Parathyroid adenoma (tissue), 2 donors: ENCODE data around the gene TMEM132C.

Experiments
- H2AFZ ChIP-seq: fragments of 300-600 bp; sonication (generic); one replicate; pipeline ENCODE4 v1.7.0; 2017; ENCODE audit warnings: antibody characterized with exemption, mild to moderate bottlenecking
- H3K27ac ChIP-seq: fragments of 300-600 bp; sonication (generic); one replicate; pipeline ENCODE4 v1.7.0; 2017
- H3K27me3 ChIP-seq: fragments of 300-600 bp; sonication (generic); one replicate; pipeline ENCODE4 v1.7.0; 2017; ENCODE audit warnings: low read length; ENCODE audit not compliant: control insufficient read depth, insufficient read depth
- H3K36me3 ChIP-seq: fragments of 300-600 bp; sonication (generic); one replicate; pipeline ENCODE4 v1.7.0; 2017; ENCODE audit warnings: low read length; ENCODE audit not compliant: control insufficient read depth, insufficient read depth
- H3K4me1 ChIP-seq: fragments of 300-600 bp; sonication (generic); one replicate; pipeline ENCODE4 v1.7.0; 2017; ENCODE audit warnings: control low read depth
- H3K4me2 ChIP-seq: fragments of 300-600 bp; sonication (generic); one replicate; pipeline ENCODE4 v1.7.0; 2017; ENCODE audit warnings: low read length
- H3K4me3 ChIP-seq: fragments of 300-600 bp; sonication (generic); one replicate; pipeline ENCODE4 v1.7.0; 2017; ENCODE audit warnings: low read depth, low read length
- H3K79me2 ChIP-seq: fragments of 300-600 bp; sonication (generic); one replicate; pipeline ENCODE4 v1.7.0; 2017; ENCODE audit warnings: control low read depth
- H3K9ac ChIP-seq: fragments of 300-600 bp; sonication (generic); one replicate; pipeline ENCODE4 v1.7.0; 2017; ENCODE audit warnings: mild to moderate bottlenecking
- H3K9me3 ChIP-seq: fragments of 300-600 bp; sonication (generic); one replicate; pipeline ENCODE4 v1.7.0; 2017; ENCODE audit warnings: low read length; ENCODE audit not compliant: control insufficient read depth
- TF ChIP-seq, protein P1 (sequence below): fragments of 300-600 bp; sonication (generic); IDR thresholded peaks from one replicate; pipeline ENCODE4 v1.7.0; 2017; ENCODE audit warnings: antibody characterized with exemption, mild to moderate bottlenecking
- donor health status: primary hyperparathyroidism.

Gene TMEM132C

DNA sequence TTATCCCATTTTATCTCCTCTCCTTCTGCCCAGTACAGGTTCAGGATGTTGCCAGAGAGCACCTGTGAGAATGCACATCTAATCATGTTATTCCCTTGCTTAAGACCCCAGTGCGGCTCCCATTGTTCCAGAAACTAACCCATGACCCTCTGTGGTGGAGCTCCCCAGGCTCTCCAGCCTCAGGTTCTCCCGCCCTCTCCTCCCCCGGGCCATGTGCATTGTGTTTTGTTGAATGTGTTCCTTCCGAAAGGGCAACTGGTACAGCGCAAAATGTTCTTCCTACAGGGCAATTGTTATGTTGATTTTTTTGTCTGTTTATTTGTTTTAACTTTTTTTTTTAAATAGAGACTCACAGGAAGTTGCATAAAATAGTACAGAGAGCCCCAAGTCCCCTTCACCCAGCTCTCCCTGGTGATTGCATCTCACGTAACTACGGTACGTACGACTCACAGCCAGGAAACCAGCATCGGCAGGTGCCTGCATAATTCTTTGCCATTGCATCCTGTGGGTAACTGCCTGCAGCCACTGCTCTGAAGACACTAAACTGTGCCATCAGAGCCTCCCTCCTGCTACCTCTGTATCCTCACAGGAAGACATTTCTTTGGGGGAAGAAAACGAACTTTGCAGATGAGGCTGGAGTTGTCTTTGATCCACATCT is 31.2 kb downstream of the TMEM132C start:
- no peak overlapping the region for H3K4me3 ChIP-seq
- TF ChIP-seq, protein P1, sequence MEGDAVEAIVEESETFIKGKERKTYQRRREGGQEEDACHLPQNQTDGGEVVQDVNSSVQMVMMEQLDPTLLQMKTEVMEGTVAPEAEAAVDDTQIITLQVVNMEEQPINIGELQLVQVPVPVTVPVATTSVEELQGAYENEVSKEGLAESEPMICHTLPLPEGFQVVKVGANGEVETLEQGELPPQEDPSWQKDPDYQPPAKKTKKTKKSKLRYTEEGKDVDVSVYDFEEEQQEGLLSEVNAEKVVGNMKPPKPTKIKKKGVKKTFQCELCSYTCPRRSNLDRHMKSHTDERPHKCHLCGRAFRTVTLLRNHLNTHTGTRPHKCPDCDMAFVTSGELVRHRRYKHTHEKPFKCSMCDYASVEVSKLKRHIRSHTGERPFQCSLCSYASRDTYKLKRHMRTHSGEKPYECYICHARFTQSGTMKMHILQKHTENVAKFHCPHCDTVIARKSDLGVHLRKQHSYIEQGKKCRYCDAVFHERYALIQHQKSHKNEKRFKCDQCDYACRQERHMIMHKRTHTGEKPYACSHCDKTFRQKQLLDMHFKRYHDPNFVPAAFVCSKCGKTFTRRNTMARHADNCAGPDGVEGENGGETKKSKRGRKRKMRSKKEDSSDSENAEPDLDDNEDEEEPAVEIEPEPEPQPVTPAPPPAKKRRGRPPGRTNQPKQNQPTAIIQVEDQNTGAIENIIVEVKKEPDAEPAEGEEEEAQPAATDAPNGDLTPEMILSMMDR, result no peak
- H3K9ac ChIP-seq, result no peak overlapping the region

DNA sequence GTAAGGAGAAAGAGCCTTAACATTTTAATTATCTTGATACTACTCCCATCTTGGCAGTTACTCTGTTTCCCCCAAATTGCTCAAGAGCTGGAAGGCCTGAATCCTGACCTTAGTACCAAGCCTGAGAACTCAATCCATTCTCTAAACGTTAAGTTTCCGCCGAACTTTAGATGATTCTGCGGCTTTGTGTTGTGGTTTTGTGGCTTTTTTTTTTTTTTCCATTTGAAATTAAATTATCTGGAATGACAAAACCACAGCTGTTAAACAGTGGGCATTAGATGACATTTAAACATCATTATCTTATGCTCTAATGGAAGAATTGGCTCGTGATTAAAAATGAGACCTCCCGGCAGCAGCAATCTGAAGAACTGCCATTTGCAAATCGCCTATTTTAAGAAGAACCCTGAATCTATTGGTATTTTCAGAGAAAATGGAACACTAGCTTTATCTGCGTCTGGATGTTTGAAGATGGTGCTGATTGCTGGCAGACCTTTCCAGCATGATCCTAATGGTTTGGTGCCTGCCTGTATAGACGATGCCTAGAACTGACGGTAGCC is 38.4 kb downstream of the TMEM132C start:
- TF ChIP-seq, protein P1, result no peak
- no peaks in the 10 kb centered on the region for H3K4me1 ChIP-seq
- no peak overlapping the region for H2AFZ ChIP-seq
- no peaks in the 10 kb centered on the region for H3K27me3 ChIP-seq
- no peak overlapping the region for H3K9ac ChIP-seq
- no peak overlapping the region for H3K27ac ChIP-seq
- no peak overlapping the region for H3K4me3 ChIP-seq
- no peaks in the 10 kb centered on the region for H3K36me3 ChIP-seq
- H3K4me2 ChIP-seq, result no peak overlapping the region
- no peaks in the 10 kb centered on the region for H3K9me3 ChIP-seq
- no peaks in the 10 kb centered on the region for H3K79me2 ChIP-seq

More for the DNA sequence above, 31.2 kb downstream of the TMEM132C start:
- Histone ChIP-seq H3K9me3 (no peaks in the 10 kb centered on the region), H3K4me2 (no peak overlapping the region), H3K27ac (no peak overlapping the region), H3K36me3 (no peaks in the 10 kb centered on the region), H3K27me3 (no peaks in the 10 kb centered on the region), H2AFZ (no peak overlapping the region), H3K79me2 (no peaks in the 10 kb centered on the region), H3K4me1 (no peaks in the 10 kb centered on the region)

DNA sequence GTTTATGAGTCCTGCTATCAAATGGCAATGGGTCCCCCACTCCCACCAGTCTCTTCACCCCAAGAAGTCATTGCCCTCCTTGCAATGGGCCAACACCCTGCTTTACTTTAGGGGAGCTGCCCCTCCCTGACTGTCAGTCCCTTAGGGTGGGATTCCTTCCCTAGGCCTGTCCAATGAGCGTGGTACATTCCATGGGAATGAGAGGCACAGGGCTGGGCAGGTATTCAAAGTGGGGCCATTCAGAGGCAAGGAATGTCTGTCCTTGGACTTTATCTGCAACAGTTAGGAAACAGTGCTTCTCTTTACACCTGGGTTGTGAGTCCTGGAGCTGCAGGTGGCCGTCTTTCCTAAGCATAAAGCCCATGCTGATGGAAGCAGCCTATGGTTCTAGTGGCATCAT is 40.8 kb downstream of the TMEM132C start:
- no peaks in the 10 kb centered on the region for H3K27me3 ChIP-seq
- H3K9ac ChIP-seq, result no peak overlapping the region
- no peak overlapping the region for H2AFZ ChIP-seq
- TF ChIP-seq, protein P1, result no peak
- no peaks in the 10 kb centered on the region for H3K4me1 ChIP-seq
- H3K36me3 ChIP-seq, result no peaks in the 10 kb centered on the region
- no peak overlapping the region for H3K4me3 ChIP-seq
- H3K79me2 ChIP-seq, result no peaks in the 10 kb centered on the region
- H3K9me3 ChIP-seq, result no peaks in the 10 kb centered on the region
- no peak overlapping the region for H3K27ac ChIP-seq
- H3K4me2 ChIP-seq, result no peak overlapping the region

DNA sequence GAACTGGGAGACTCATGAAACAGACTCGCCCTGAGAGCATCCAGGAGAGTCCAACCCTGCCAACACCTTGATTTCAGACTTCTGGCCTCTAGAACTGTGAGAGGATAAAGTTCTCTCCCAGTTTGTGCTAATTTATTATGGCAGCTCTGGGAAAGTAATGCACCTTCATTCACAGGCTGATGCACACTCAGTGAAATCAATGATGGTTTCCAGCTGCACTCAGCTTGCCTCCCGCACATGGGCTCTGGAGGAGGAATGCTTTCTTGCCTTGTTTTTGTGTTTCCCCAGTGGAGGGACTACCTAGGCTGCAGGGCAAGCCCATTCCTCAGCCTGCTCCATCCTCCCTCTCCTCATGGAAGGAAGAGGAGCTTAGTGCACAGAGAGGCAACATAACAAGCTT is 45.7 kb downstream of the TMEM132C start:
- Histone ChIP-seq H3K27me3 (no peaks in the 10 kb centered on the region), H2AFZ (no peak overlapping the region), H3K36me3 (no peaks in the 10 kb centered on the region), H3K9me3 (no peaks in the 10 kb centered on the region), H3K4me1 (no peaks in the 10 kb centered on the region), H3K4me2 (no peak overlapping the region), H3K79me2 (no peaks in the 10 kb centered on the region), H3K4me3 (no peak overlapping the region), H3K9ac (no peak overlapping the region), H3K27ac (no peak overlapping the region)
- TF ChIP-seq, protein P1, result no peak

DNA sequence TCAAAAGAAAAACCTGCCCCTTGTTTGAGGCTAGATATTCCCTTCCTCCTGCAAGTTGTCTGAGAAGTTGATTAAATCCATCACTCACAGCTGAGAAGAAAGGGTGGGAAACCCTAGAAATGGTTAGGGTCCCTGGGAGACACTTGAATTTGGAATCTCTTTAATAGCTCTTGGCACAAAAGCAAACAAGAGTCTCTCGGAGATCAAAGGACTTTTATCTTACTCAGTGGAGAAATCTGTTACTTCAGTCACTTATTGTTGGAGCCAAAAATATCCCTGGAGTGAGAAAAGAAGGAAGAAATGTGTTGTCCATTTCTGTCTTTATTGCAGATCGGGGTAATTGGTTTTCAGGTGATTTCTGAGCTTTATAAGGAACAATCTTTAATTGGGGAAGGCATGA is 47.0 kb downstream of the TMEM132C start:
- Histone ChIP-seq H3K79me2 (no peaks in the 10 kb centered on the region), H3K4me3 (no peak overlapping the region), H2AFZ (no peak overlapping the region), H3K27ac (no peak overlapping the region), H3K4me1 (no peaks in the 10 kb centered on the region), H3K27me3 (no peaks in the 10 kb centered on the region), H3K36me3 (no peaks in the 10 kb centered on the region), H3K9me3 (no peaks in the 10 kb centered on the region), H3K9ac (no peak overlapping the region), H3K4me2 (no peak overlapping the region)
- TF ChIP-seq, protein P1, result no peak
